Esophagus muscularis mucosa (tissue), 4 donors: ENCODE measurements around the gene PTPRS. TPM values are rescaled to one million over a fixed set of nuclear protein-coding genes. Genes with fewer than 3 reads are reported as not detected.

Experiments used
- DNase-seq: peaks from one replicate; pipeline ENCODE4 v3.0.0-alpha.2; 2017; ENCODE audit errors: extremely low spot score
- H3K27ac ChIP-seq, 4 donors: fragments of 200-600 bp; sonication (generic); replicated peaks in 1 of 4; 1 replicate in 3 of 4; 2 replicates in 1 of 4; pipeline ENCODE4 v1.5.1; 2016 to 2019; ENCODE audit warnings: mild to moderate bottlenecking in 1 of 4
- H3K27me3 ChIP-seq, 4 donors: fragments of 200-600 bp; sonication (generic); one replicate each; pipeline versions ENCODE4 v1.5.1 to v1.6.0; 2016 to 2019
- H3K36me3 ChIP-seq, 4 donors: fragments of 200-600 bp; sonication (generic); one replicate each; pipeline ENCODE4 v1.5.1; 2016 to 2019
- H3K4me1 ChIP-seq, 4 donors: fragments of 200-600 bp; sonication (generic); one replicate each; pipeline ENCODE4 v1.5.1; 2016 to 2019
- H3K4me3 ChIP-seq, 4 donors: fragments of 200-600 bp; sonication (generic); 1 replicate in 2 of 4; 2 replicates in 2 of 4; pipeline ENCODE4 v1.5.1; 2016 to 2019; ENCODE audit warnings: mild to moderate bottlenecking in 4 of 4, moderate library complexity in 1 of 4
- H3K9me3 ChIP-seq, 4 donors: fragments of 200-600 bp; sonication (generic); 1 replicate in 3 of 4; 2 replicates in 1 of 4; pipeline ENCODE4 v1.5.1; 2016 to 2019
- EP300 ChIP-seq: sonication (generic); formaldehyde crosslinking; IDR thresholded peaks from one replicate; pipeline ENCODE4 v1.6.1; 2017; ENCODE audit warnings: antibody characterized with exemption
- POLR2A ChIP-seq: fragments of 450-650 bp; IDR thresholded peaks from one replicate; pipeline ENCODE4 v1.6.1; 2017; ENCODE audit warnings: antibody characterized with exemption, moderate library complexity, mild to moderate bottlenecking, low read depth
- POLR2AphosphoS5 ChIP-seq, 2 donors: sonication (generic); formaldehyde crosslinking; IDR thresholded peaks; one replicate each; pipeline ENCODE4 v1.6.1; 2017; ENCODE audit warnings: antibody characterized with exemption in 2 of 2
- WGBS: methylation state at CpG from one replicate; pipeline ENCODE4 v1.1.5; 2018; 5-methylcytosine and 5-hydroxymethylcytosine counted together
- intact Hi-C: fragments of 100-400 bp; cut with DNase I; formaldehyde crosslinking; loops from one replicate; pipeline ENCODE4 v1.15.1; 2023
- total RNA-seq, 4 donors: library from RNA; depleted of rRNA; stranded (reverse); fragments of >200 nt; gene quantifications; one replicate each; pipeline versions ENCODE4 v1.1.0 to v1.2.1, GENCODE V29; 2016
- TF ChIP-seq, protein P1 (sequence below), 3 experiments: fragments of 200-600 bp in 2 of 3; fragments of 450-650 bp in 1 of 3; sonication (generic) in 2 of 3; IDR thresholded peaks; one replicate each; pipeline ENCODE4 v1.5.1; 2017 to 2019; ENCODE audit warnings: antibody characterized with exemption in 3 of 3, mild to moderate bottlenecking in 2 of 3, moderate library complexity in 1 of 3

Gene PTPRS
- total RNA-seq, 4 donors from 2014 or later = 140 to 311 (median 224) TPM

DNA sequence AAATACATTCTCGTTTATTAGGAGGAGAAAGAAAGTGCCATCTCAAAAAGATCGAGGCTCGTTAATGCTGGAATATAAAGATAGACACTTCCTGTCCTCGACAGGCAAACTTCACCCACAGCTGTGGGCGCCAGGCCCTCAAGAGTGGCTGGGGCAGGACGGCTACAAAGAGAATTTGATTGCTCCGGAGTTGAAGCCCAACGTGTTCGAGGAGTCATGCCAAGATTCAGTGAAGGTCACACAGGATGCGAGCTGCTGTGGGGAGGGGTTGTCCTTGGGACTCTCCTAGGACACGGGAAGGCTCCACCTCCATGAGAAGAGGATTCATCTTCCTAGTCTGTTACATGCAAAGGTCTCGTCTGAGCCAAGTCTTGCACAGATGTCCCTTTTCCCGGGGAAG is 16.3 kb upstream of the PTPRS start:
- no peaks in the 10 kb centered on the region for H3K36me3 ChIP-seq
- no peaks in the 10 kb centered on the region for H3K9me3 ChIP-seq
- H3K27me3 ChIP-seq = peaks cover 0 to 93% (median 3%) of the 10 kb centered on the region in 4 donors
- TF ChIP-seq EP300 = no peak
- TF ChIP-seq POLR2A = no peak
- TF ChIP-seq, protein P1, sequence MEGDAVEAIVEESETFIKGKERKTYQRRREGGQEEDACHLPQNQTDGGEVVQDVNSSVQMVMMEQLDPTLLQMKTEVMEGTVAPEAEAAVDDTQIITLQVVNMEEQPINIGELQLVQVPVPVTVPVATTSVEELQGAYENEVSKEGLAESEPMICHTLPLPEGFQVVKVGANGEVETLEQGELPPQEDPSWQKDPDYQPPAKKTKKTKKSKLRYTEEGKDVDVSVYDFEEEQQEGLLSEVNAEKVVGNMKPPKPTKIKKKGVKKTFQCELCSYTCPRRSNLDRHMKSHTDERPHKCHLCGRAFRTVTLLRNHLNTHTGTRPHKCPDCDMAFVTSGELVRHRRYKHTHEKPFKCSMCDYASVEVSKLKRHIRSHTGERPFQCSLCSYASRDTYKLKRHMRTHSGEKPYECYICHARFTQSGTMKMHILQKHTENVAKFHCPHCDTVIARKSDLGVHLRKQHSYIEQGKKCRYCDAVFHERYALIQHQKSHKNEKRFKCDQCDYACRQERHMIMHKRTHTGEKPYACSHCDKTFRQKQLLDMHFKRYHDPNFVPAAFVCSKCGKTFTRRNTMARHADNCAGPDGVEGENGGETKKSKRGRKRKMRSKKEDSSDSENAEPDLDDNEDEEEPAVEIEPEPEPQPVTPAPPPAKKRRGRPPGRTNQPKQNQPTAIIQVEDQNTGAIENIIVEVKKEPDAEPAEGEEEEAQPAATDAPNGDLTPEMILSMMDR (IDR thresholded peaks at IDR 0.05) = no peak
- TF ChIP-seq POLR2AphosphoS5 (IDR thresholded peaks at IDR 0.05) = no peak
- no peaks in the 10 kb centered on the region for H3K4me1 ChIP-seq
- no peak overlapping the region for H3K4me3 ChIP-seq
- H3K27ac ChIP-seq = no peak overlapping the region
- 33% methylated on average over 13 of the region's 13 CpGs for WGBS
- intact Hi-C loops = no loop called here
- no peak for DNase-seq

DNA sequence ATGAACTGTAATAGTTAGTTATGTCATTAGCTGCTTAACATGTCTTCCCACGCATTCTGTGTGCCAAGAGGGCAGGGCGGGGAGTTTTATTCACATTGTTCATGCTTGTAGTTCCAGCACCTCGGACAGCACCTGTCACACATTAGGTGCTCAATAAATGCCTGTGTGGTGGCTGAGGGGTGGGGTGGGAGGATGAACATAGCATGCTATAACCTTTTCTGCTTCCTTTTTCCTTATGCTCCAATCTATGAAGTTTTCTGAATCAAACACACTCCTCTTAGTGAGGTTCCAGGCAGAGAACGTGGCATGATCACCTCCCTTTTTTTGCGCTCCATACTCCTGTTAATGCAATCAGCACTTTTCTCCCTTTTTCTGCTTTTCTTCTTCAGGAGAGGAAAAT is 15.8 kb upstream of the PTPRS start:
- Histone ChIP-seq H3K9me3 (no peaks in the 10 kb centered on the region), H3K27ac (no peak overlapping the region), H3K4me1 (no peaks in the 10 kb centered on the region), H3K27me3 (peaks cover 0 to 94% (median 3%) of the 10 kb centered on the region in 4 donors), H3K36me3 (no peaks in the 10 kb centered on the region), H3K4me3 (no peak overlapping the region)
- no peak for TF ChIP-seq EP300
- intact Hi-C loops = no loop called here
- WGBS = 82% methylated on average over 5 of the region's 5 CpGs
- DNase-seq = no peak

DNA sequence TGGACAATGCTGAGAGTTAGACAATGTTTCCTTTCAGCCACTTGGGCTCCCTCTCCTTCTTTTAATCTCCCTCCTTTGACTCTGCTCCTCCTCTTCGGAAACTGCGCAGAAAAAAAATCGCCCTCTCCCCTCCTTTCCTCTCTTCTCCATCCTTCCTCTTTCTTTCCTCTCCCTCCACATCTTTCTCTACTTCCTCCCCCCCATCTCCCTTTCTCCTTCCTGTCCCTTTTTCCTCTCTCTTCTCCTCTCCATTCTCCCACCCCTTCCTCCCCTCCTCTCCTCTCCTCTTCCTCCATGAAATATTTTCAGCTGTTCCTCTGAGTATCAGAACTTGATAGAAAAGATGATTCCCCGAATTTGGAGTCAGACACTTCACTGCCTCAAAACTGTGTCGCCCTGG is 15.1 kb upstream of the PTPRS start:
- Histone ChIP-seq H3K4me1 (no peaks in the 10 kb centered on the region), H3K4me3 (no peak overlapping the region), H3K27me3 (peaks cover 0 to 87% (median 3%) of the 10 kb centered on the region in 4 donors), H3K9me3 (no peaks in the 10 kb centered on the region), H3K27ac (no peak overlapping the region), H3K36me3 (no peaks in the 10 kb centered on the region)
- TF ChIP-seq, protein P1 (IDR thresholded peaks at IDR 0.05) = no peak
- TF ChIP-seq POLR2A = no peak
- TF ChIP-seq POLR2AphosphoS5 (IDR thresholded peaks at IDR 0.05) = no peak
- no peak for TF ChIP-seq EP300
- no peak for DNase-seq
- whole genome bisulfite sequencing = 59% methylated on average over 5 of the region's 5 CpGs
- intact Hi-C loops = no loop called here

DNA sequence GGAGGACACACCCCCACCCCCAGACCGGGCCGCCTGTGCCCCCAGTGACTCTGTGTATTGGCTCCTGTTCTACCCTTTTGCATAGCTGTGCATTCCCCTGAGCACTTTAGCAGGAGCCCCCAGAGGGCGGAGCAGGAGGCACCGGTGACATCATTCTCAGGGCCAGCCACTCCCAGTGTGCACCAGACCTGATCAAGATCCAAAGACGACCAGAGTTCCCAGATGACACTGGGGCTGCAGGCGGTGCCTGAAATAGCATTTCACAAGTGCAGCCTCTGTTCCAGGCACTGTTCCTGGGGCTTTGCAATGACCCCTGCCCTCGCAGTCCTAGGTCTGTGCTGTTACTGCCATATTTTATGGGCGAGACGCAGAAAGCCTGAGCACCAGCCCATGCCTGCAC is 14.5 kb upstream of the PTPRS start:
- no peak for TF ChIP-seq EP300
- no peak for TF ChIP-seq POLR2AphosphoS5 (IDR thresholded peaks at IDR 0.05)
- no peak for TF ChIP-seq POLR2A
- TF ChIP-seq, protein P1 (IDR thresholded peaks at IDR 0.05) = no peak
- 73% methylated on average over 7 of the region's 9 CpGs for WGBS
- no peaks in the 10 kb centered on the region for H3K4me1 ChIP-seq
- H3K4me3 ChIP-seq = no peak overlapping the region
- no peak for DNase-seq
- H3K27me3 ChIP-seq = peaks cover 0 to 85% (median 3%) of the 10 kb centered on the region in 4 donors
- H3K27ac ChIP-seq = no peak overlapping the region
- intact Hi-C loops = no loop called here
- H3K9me3 ChIP-seq = no peaks in the 10 kb centered on the region
- H3K36me3 ChIP-seq = no peaks in the 10 kb centered on the region

DNA sequence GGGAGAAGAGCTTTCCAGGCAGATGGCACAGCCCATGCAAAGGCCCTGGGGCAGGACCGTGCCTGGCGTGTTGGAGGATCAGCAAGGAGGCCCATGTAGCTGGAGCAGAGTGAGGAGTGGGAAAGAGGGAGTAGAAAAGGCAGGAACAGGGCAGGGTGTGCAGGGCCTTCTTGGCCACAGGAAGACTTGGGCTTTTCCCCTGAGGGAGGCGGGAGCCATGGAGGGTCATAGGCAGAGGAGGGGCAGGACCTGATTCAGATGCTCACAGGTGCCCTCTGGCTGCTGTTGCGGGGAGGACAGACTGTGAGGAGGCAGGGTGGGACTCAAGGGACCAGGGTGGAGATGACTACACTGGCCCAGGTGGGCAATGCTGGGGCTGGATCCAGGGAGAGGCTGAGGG is 13.8 kb upstream of the PTPRS start:
- no peak for TF ChIP-seq POLR2A
- no peak for TF ChIP-seq EP300
- TF ChIP-seq, protein P1 (IDR thresholded peaks at IDR 0.05) = no peak
- TF ChIP-seq POLR2AphosphoS5 (IDR thresholded peaks at IDR 0.05) = no peak
- no peak overlapping the region for H3K27ac ChIP-seq
- no peaks in the 10 kb centered on the region for H3K9me3 ChIP-seq
- H3K4me1 ChIP-seq = no peaks in the 10 kb centered on the region
- intact Hi-C loops = no loop called here
- peaks cover 0 to 84% (median 3%) of the 10 kb centered on the region in 4 donors for H3K27me3 ChIP-seq
- no peak for DNase-seq
- no peak overlapping the region for H3K4me3 ChIP-seq
- H3K36me3 ChIP-seq = no peaks in the 10 kb centered on the region
- 96% methylated on average over 4 of the region's 4 CpGs for WGBS
